BLaER1 treated with 17β-estradiol and CSF1 and Interleukin-3, amounts not matched to agents 10 nM and 100 nM (cell line): ENCODE data around the gene ADAMTS17.

Experiments
- H3K27ac ChIP-seq, 11 experiments: shearing (Covaris generic); formaldehyde crosslinking; 2 replicates each; pipeline ENCODE4 v1.8.1; 2022
- H3K27me3 ChIP-seq, 11 experiments: shearing (Covaris generic); formaldehyde crosslinking; 2 replicates each; pipeline ENCODE4 v1.8.1; 2022
- H3K36me3 ChIP-seq, 11 experiments: shearing (Covaris generic); formaldehyde crosslinking; 2 replicates each; pipeline ENCODE4 v1.8.1; 2022
- H3K4me1 ChIP-seq, 10 experiments: shearing (Covaris generic); formaldehyde crosslinking; 2 replicates each; pipeline ENCODE4 v1.8.1; 2022
- H3K4me2 ChIP-seq, 11 experiments: shearing (Covaris generic); formaldehyde crosslinking; 2 replicates each; pipeline ENCODE4 v1.8.1; 2022
- H3K4me3 ChIP-seq, 10 experiments: shearing (Covaris generic); formaldehyde crosslinking; 2 replicates each; pipeline ENCODE4 v1.8.1; 2022
- H3K9ac ChIP-seq, 11 experiments: shearing (Covaris generic); formaldehyde crosslinking; 2 replicates each; pipeline ENCODE4 v1.8.1; 2022
- H3K9me3 ChIP-seq, 11 experiments: shearing (Covaris generic); formaldehyde crosslinking; replicated peaks in 1 of 11; 2 replicates each; pipeline ENCODE4 v1.8.1; 2022
- H4K20me1 ChIP-seq, 11 experiments: shearing (Covaris generic); formaldehyde crosslinking; 2 replicates each; pipeline ENCODE4 v1.8.1; 2022
- Cebpa-rat ChIP-seq, 11 experiments: shearing (Covaris generic); IDR thresholded peaks; 2 replicates each; pipeline ENCODE4 v1.8.1; 2022

Gene ADAMTS17

GRCh38 chr15:100022391-100022790 lies 319.4 kb downstream of the ADAMTS17 start:
- Histone ChIP-seq H3K36me3 (0 out of 22 replicates have a peak, but pooled peaks cover 0 to 2% (median 0%) of the 10 kb centered on the region in 11 experiments), H4K20me1 (no peaks in the 10 kb centered on the region), H3K4me1 (no peaks in the 10 kb centered on the region), H3K4me3 (no peak overlapping the region), H3K4me2 (no peak overlapping the region), H3K27me3 (no peaks in the 10 kb centered on the region), H3K9ac (no peak overlapping the region), H3K27ac (no peak overlapping the region), H3K9me3 (peaks cover 11 to 28% (median 14%) of the 10 kb centered on the region in 11 experiments)
- TF ChIP-seq Cebpa-rat (IDR thresholded peaks at IDR 0.05): no peak

- Histone ChIP-seq H3K4me3 (no peak overlapping the region), H4K20me1 (no peaks in the 10 kb centered on the region), H3K36me3 (no peaks in the 10 kb centered on the region), H3K4me2 (no peak overlapping the region), H3K27ac (no peak overlapping the region), H3K4me1 (no peaks in the 10 kb centered on the region), H3K9me3 (peaks cover 4 to 27% (median 11%) of the 10 kb centered on the region in 11 experiments; a peak in 20 of 22 replicates), H3K27me3 (no peaks in the 10 kb centered on the region), H3K9ac (no peak overlapping the region)
- no peak for TF ChIP-seq Cebpa-rat (IDR thresholded peaks at IDR 0.05)
Observed at GRCh38 chr15:100021653-100022052, 320.1 kb downstream of the ADAMTS17 start.

GRCh38 chr15:100020614-100021013 lies 321.2 kb downstream of the ADAMTS17 start:
- Histone ChIP-seq H3K4me3 (no peak overlapping the region), H3K36me3 (no peaks in the 10 kb centered on the region), H3K4me1 (no peaks in the 10 kb centered on the region), H3K27ac (no peak overlapping the region), H3K9ac (no peak overlapping the region), H4K20me1 (no peaks in the 10 kb centered on the region), H3K4me2 (no peak overlapping the region), H3K27me3 (no peaks in the 10 kb centered on the region), H3K9me3 (peaks cover 0 to 20% (median 7%) of the 10 kb centered on the region in 11 experiments; a peak in 10 of 22 replicates)
- TF ChIP-seq Cebpa-rat (IDR thresholded peaks at IDR 0.05): no peak

- Histone ChIP-seq H3K4me3 (no peak overlapping the region), H3K27ac (no peak overlapping the region), H3K9ac (no peak overlapping the region), H3K4me1 (no peaks in the 10 kb centered on the region), H3K4me2 (no peak overlapping the region), H3K36me3 (no peaks in the 10 kb centered on the region), H4K20me1 (no peaks in the 10 kb centered on the region), H3K27me3 (no peaks in the 10 kb centered on the region), H3K9me3 (peaks cover 0 to 20% (median 7%) of the 10 kb centered on the region in 11 experiments; a peak in 10 of 22 replicates)
- TF ChIP-seq Cebpa-rat (IDR thresholded peaks at IDR 0.05): no peak
Observed at GRCh38 chr15:100020189-100020588, 321.6 kb downstream of the ADAMTS17 start.

GRCh38 chr15:100019601-100020000 lies 322.2 kb downstream of the ADAMTS17 start:
- no peaks in the 10 kb centered on the region for H3K4me1 ChIP-seq
- no peak overlapping the region for H3K9ac ChIP-seq
- TF ChIP-seq Cebpa-rat (IDR thresholded peaks at IDR 0.05): no peak
- no peak overlapping the region for H3K27ac ChIP-seq
- no peaks in the 10 kb centered on the region for H4K20me1 ChIP-seq
- peaks cover 0 to 17% (median 7%) of the 10 kb centered on the region in 11 experiments; a peak in 10 of 22 replicates for H3K9me3 ChIP-seq
- H3K27me3 ChIP-seq: no peaks in the 10 kb centered on the region
- H3K36me3 ChIP-seq: no peaks in the 10 kb centered on the region
- no peak overlapping the region for H3K4me3 ChIP-seq
- H3K4me2 ChIP-seq: no peak overlapping the region

GRCh38 chr15:100018191-100018590 lies 323.6 kb downstream of the ADAMTS17 start:
- H3K4me3 ChIP-seq: no peak overlapping the region
- H3K27ac ChIP-seq: no peak overlapping the region
- no peak overlapping the region for H3K4me2 ChIP-seq

GRCh38 chr15:100017140-100017539 lies 324.6 kb downstream of the ADAMTS17 start:
- Histone ChIP-seq H3K27ac (no peak overlapping the region), H3K27me3 (no peaks in the 10 kb centered on the region), H3K4me3 (no peak overlapping the region), H3K36me3 (no peaks in the 10 kb centered on the region), H3K4me2 (no peak overlapping the region), H4K20me1 (no peaks in the 10 kb centered on the region), H3K9me3 (peaks cover 0 to 15% (median 7%) of the 10 kb centered on the region in 11 experiments; a peak in 10 of 22 replicates), H3K4me1 (no peaks in the 10 kb centered on the region), H3K9ac (no peak overlapping the region)
- TF ChIP-seq Cebpa-rat (IDR thresholded peaks at IDR 0.05): no peak

More at GRCh38 chr15:100018191-100018590, 323.6 kb downstream of the ADAMTS17 start:
- H3K9me3 ChIP-seq: peaks cover 0 to 15% (median 7%) of the 10 kb centered on the region in 11 experiments; a peak in 10 of 22 replicates
- H4K20me1 ChIP-seq: no peaks in the 10 kb centered on the region
- TF ChIP-seq Cebpa-rat (IDR thresholded peaks at IDR 0.05): no peak
- no peak overlapping the region for H3K9ac ChIP-seq
- no peaks in the 10 kb centered on the region for H3K36me3 ChIP-seq
- H3K4me1 ChIP-seq: no peaks in the 10 kb centered on the region
- H3K27me3 ChIP-seq: no peaks in the 10 kb centered on the region

- H3K27ac ChIP-seq: no peak overlapping the region
- no peaks in the 10 kb centered on the region for H4K20me1 ChIP-seq
- H3K9ac ChIP-seq: no peak overlapping the region
- no peaks in the 10 kb centered on the region for H3K36me3 ChIP-seq
- no peaks in the 10 kb centered on the region for H3K27me3 ChIP-seq
- H3K4me3 ChIP-seq: no peak overlapping the region
- TF ChIP-seq Cebpa-rat (IDR thresholded peaks at IDR 0.05): no peak
- no peaks in the 10 kb centered on the region for H3K4me1 ChIP-seq
- peaks cover 0 to 15% (median 7%) of the 10 kb centered on the region in 11 experiments; a peak in 10 of 22 replicates for H3K9me3 ChIP-seq
- H3K4me2 ChIP-seq: no peak overlapping the region
Observed at GRCh38 chr15:100016632-100017031, 325.1 kb downstream of the ADAMTS17 start.

- Histone ChIP-seq H3K4me1 (no peaks in the 10 kb centered on the region), H3K9me3 (no peaks in the 10 kb centered on the region), H3K4me2 (no peak overlapping the region), H3K36me3 (no peaks in the 10 kb centered on the region), H3K27me3 (no peaks in the 10 kb centered on the region), H3K9ac (no peak overlapping the region), H4K20me1 (no peaks in the 10 kb centered on the region), H3K27ac (no peak overlapping the region), H3K4me3 (no peak overlapping the region)
- no peak for TF ChIP-seq Cebpa-rat (IDR thresholded peaks at IDR 0.05)
Observed at GRCh38 chr15:100011235-100011634, 330.5 kb downstream of the ADAMTS17 start.

- Histone ChIP-seq H3K9ac (no peak overlapping the region), H3K36me3 (no peaks in the 10 kb centered on the region), H3K27ac (no peak overlapping the region), H3K4me3 (no peak overlapping the region), H3K4me2 (no peak overlapping the region), H3K9me3 (no peaks in the 10 kb centered on the region), H3K4me1 (no peaks in the 10 kb centered on the region), H4K20me1 (no peaks in the 10 kb centered on the region), H3K27me3 (no peaks in the 10 kb centered on the region)
- no peak for TF ChIP-seq Cebpa-rat (IDR thresholded peaks at IDR 0.05)
Observed at GRCh38 chr15:100009372-100009771, 332.4 kb downstream of the ADAMTS17 start.
